ENCODE data around the gene RIPOR2.

The RIPOR2 gene

GRCh38 chr6:24909241-24910216 lies 26.2 kb downstream of the RIPOR2 start:
- no peak for DNase-seq (ENCODE audit: low spot score)
- no peak for TF ChIP-seq CTCF (conservative IDR thresholded peaks at IDR 0.05; ENCODE audit: low read depth)
- H3K27ac ChIP-seq = no peak overlapping the region
- POLR2A ChIA-PET (ENCODE audit: low non-redundant PET) = no interaction called here
- CTCF ChIA-PET = no interaction called here

- no peak for DNase-seq (ENCODE audit: low spot score)
- TF ChIP-seq CTCF (conservative IDR thresholded peaks at IDR 0.05; ENCODE audit: low read depth) = no peak
- ChIA-PET CTCF (no interaction called here), POLR2A (ENCODE audit: low non-redundant PET) (no interaction called here)
- no peak overlapping the region for H3K27ac ChIP-seq
These were observed 27.1 kb downstream of the RIPOR2 start for GRCh38 chr6:24908650-24909035.

GRCh38 chr6:24907919-24908649 lies 27.7 kb downstream of the RIPOR2 start:
- TF ChIP-seq CTCF (conservative IDR thresholded peaks at IDR 0.05; ENCODE audit: low read depth) = no peak
- DNase-seq (ENCODE audit: low spot score) = no peak
- CTCF ChIA-PET = no interaction called here
- POLR2A ChIA-PET (ENCODE audit: low non-redundant PET) = no interaction called here
- H3K27ac ChIP-seq = no peak overlapping the region

- no peak overlapping the region for H3K27ac ChIP-seq
- DNase-seq (ENCODE audit: low spot score) = no peak
- TF ChIP-seq CTCF (conservative IDR thresholded peaks at IDR 0.05; ENCODE audit: low read depth) = no peak
- ChIA-PET POLR2A (ENCODE audit: low non-redundant PET) (no interaction called here), CTCF (no interaction called here)
These were observed 29.4 kb downstream of the RIPOR2 start for GRCh38 chr6:24906314-24906713.

GRCh38 chr6:24905483-24905882 lies 30.3 kb downstream of the RIPOR2 start:
- H3K27ac ChIP-seq = no peak overlapping the region
- CTCF ChIA-PET = interaction anchor here (1.3 kb wide), 1 partner anchor 10 kb away, joined by 3 read pairs; no protein-coding TSS in a partner anchor
- no peak for TF ChIP-seq CTCF (conservative IDR thresholded peaks at IDR 0.05; ENCODE audit: low read depth)
- POLR2A ChIA-PET (ENCODE audit: low non-redundant PET) = no interaction called here
- DNase-seq (ENCODE audit: low spot score) = no peak

- no peak overlapping the region for H3K27ac ChIP-seq
- CTCF ChIA-PET = no interaction called here
- no peak for DNase-seq (ENCODE audit: low spot score)
- no peak for TF ChIP-seq CTCF (conservative IDR thresholded peaks at IDR 0.05; ENCODE audit: low read depth)
- POLR2A ChIA-PET (ENCODE audit: low non-redundant PET) = no interaction called here
These were observed 32.1 kb downstream of the RIPOR2 start for GRCh38 chr6:24903681-24904080.
